NCI-H2171 (cell line): ENCODE data around the gene CLDN19.
"Not testable (repeated sequence)": the region's sequence is repeated elsewhere in the genome, so short reads cannot be mapped to it uniquely, and the experiment has no call there.

Source experiments
- DNase-seq: peaks from one replicate; lab custom pipeline; 2025; lab: John Stamatoyannopoulos, UW

CLDN19 gene

GRCh38 chr1:42737986-42738677 lies 1.9 kb downstream of the CLDN19 start:
- DNase-seq, result no peak

DNA sequence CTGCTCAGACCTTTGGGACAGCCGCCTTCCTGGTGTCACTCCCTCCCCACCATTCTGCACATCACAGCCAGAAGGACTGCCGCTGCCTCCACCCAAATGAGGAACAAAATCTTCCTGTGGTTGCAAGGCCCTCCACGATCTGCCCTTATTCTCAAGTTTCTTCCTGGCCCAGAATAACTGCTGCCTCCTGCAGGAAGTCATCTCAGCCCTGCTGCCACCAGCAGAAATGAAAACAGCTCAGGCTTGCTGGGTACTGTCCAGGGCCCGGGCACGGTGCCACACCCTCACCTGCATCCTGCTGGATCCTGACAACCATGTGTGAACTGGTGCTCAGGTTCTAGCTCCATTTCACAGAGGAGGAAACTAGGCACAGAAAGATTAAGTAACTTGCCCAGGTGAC lies 2.8 kb downstream of the CLDN19 start:
- no peak for DNase-seq

DNA sequence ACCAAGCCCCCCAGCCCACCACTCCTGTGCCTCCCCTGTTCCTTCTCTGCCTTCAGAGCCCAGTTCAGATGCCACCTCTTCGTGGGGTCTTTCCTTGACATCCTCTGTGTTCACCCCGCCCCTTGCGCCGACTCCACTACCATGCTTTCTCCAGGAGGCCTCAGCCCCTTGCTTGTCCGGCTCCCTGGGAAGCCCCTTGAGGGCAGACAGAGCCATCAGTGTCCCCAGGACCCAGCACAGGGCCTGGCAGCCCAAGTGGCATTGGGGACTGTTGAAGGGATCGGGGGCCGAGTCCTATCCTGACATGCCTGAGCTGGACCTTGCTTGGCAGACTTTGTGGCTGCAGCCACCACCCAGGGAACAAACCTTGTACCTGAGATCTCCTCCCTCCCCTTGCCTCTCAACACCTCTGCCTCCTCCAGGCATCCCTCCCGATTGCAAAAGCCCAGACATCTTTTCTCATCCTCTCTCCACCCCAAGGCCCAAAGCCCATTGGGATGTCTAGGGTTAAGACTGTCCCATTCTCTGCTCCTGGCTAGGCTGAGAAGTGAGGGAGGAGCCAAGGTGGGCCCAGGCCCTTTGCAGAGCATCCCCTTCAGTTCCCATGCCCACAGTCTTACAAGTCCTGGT lies 3.4 kb downstream of the CLDN19 start:
- DNase-seq, result no peak

GRCh38 chr1:42736152-42736551 lies 3.9 kb downstream of the CLDN19 start:
- DNase-seq, result peak; percentile 3

DNA sequence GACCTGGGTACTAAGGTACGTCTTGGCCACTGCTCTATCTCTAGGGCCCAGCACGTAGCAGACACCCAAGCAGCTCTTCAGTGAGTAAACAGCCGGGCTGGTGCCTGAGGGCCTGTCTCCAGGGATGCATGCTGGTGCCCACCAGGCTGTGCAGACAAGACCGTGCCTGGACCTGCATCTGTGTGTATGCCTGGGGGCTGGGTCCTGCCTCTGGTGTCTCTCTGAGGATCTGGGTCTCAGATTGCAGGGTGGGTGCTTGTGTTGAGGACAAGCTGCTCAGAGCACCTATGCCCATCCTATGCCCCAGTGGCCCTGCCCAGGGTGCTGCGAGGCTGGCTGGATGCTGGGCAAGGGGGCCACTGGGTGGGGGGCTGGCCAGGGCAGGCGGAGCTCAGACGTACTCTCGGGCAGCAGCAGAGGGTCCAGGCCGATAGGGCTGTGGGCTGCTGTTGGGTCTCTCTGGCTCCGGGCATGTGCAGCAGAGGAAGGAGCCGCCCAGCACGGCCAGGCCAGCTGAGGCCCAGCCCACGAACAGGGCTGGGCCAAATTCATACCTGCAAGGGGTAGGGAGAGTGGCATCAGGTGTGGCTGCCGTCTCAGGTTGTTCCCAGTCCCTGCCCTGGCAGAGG lies 4.4 kb downstream of the CLDN19 start:
- peak; percentile 85 for DNase-seq

DNA sequence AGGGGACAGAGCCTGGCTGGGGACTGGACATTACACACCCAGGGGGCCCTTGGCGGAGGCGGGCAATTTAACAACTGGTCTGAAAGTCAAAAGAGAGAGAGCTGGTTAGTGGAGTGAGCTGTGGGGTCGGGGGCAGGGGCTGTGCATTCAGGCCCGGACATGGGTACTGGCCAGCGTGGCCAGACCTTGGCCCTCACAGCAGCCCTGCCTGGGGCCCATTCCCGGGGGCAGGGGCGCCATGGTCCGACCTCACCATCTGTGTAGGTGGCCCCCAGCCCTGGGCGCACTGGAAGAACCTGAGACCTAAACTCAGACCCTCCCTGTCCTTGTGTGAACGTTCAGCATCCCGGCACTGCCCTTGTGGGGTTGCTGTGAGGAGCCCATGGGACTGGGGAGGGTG lies 5.0 kb downstream of the CLDN19 start:
- DNase-seq, result no peak

GRCh38 chr1:42734201-42735035 lies 5.6 kb downstream of the CLDN19 start:
- no peak for DNase-seq

DNA sequence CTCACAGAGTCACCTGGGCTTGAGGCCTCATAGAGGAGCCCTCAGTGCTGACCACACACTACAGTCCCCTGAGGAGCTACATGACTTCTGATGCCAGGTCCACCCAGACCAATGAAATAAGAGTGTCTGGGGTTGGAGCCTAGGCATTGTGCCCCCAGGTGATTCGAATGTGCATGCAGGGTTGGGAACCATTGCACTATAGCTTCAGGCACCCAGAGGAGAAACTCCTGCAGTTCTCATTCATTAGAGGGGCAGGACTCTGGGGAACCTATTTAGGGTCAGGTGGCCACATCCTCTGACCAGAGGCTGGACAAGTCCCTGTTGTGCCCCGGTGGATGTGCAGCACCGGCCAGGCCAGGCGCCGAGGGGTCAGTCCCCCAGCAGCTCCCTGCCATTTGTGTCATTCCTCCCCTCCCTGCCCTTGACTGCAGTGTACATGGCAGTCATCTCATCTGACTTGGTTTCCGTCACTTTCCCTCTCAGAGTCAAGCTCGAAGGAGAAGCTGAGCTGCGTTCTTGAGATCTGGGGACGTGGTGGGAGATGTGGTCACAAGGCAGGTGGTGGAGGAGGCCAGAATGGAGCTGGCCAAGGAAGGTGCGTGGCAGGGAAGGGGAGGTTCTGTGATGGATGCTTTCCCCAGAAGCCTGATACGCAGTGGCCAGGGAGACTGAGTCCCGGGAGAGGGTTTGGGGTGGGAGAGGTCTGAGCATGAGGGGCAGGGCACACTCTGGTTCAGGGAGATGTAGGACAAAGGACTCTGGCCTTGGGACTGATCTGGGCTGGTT lies 6.4 kb downstream of the CLDN19 start:
- DNase-seq, result no peak

DNA sequence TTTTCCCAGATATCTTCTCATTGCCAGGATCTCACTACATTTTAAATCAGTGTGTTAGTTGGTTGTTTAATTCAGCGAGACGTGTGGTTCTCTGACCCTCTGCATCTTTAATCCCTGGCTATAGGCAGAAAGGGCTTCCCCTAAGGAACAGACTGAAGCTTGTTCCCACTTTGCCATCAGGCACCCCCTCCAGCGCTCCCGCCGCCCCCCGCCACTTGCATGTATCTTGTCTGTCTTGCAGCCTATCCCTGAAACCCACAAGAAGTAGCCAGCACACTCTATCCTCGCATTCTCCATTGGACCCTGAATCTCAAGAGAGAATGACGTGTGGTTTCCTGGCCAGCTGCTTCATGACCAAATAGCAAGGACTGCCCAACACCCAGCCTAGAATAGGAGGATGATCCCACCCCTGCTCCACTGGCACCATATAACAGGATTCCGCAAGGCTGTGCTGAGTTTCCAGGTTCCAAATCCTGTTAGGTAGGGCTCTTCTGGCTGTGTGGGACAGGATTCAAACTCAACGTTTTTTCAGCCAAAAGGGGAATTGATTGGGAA lies 7.8 kb downstream of the CLDN19 start:
- no peak for DNase-seq

- no peak for DNase-seq
Observed at GRCh38 chr1:42731585-42731984, 8.5 kb downstream of the CLDN19 start.

DNA sequence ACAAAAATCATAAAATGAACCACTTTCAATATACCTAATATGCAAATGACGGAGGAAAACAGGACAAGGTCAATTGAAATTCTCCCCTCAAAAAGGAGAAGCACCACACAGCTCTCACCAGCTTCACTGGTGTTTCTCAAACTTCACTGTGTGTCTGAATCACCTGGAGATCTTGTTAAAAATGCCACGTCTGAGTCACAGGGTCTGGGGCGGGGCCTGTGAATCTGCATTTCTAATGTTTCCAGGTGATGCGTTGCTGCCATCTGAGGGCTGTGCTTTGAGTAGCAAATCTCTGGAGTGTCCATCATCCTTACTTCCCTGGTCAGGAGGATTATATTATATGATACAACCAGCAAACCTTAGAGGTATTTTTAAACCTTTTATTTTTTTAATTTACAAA lies 9.0 kb downstream of the CLDN19 start:
- no peak for DNase-seq

DNA sequence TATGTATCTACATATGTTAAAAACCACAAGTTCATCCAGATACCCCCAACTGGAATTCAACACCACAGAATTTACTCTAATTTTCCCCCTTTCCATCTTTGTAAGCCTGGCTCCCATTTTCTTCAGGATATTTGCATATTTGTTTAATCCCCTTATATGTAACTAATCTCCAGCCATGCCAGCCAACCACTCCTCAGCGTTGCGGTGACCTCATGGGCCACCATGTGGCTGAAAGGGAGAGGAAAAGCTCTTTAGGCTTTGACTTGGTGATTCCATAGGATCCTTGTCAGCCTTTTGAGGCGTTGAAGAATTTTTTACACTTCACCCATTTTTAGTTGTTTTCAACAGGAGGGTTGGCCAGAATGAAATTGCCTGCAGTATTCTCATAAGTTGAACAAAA lies 10.0 kb downstream of the CLDN19 start:
- DNase-seq, result no peak

GRCh38 chr1:42725820-42726219 lies 14.2 kb downstream of the CLDN19 start:
- DNase-seq, result not testable (repeated sequence)

DNA sequence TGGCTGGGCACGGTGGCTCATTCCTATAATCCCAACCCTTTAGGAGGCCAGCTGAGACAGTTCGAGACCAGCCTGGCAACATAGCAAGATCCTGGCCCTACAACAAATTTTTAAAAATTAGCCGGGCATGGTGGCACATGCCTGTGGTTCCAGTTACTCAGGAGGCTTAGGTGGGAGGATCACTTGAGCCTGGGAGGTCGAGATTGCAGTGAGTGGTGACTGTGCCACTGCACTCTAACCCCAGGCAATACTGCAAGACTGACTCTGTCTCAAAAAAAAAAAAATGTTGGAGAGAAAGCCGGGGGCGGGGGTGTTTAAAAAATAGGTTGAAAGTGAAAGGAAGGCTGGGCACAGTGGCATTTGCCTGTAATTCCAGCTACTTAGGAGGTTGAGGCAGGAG lies 16.5 kb downstream of the CLDN19 start:
- no peak for DNase-seq

- not testable (repeated sequence) for DNase-seq
Observed at GRCh38 chr1:42722403-42722802, 17.6 kb downstream of the CLDN19 start.

DNA sequence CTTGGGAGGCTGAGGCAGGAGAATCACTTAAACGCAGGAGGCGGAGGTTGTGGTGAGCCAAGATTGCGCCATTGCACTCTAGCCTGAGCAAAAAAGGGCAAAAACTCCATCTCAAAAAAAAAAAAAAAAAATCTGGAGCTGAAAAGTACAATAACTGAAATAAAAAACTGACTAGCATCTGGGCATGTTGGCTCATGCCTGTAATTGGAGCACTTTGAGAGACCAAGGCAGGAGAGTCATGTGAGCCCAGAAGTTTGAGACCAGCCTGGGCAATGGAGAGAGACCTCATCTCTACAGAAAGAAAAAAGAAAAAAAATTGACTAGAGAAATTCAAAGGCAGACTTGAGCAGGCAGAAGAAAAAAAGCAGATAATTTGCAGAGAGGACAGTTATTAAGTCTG lies 18.1 kb downstream of the CLDN19 start:
- DNase-seq, result peak; percentile 13

DNA sequence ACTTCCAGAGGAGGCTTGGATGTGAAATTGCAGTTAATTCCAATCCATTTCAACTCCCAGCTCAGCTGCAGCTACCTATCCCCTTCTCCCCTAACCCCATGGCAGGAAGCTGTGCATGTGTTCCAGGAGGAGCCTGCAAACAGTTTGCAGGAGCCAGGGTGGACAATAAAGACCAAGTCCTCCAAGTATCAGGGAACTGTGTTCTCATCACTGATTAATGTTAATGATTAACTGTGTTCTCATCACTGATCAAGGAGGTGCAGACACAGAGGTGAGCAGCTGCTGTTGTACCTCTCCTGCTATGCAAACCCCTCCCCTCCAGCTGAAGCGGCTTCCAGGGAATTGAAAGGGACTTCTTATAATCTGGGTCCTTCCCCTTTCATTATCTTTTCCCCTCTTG lies 19.2 kb downstream of the CLDN19 start:
- DNase-seq, result no peak

- DNase-seq, result not testable (repeated sequence)
Observed at GRCh38 chr1:42714441-42714840, 25.6 kb downstream of the CLDN19 start.

GRCh38 chr1:42713293-42713692 lies 26.7 kb downstream of the CLDN19 start:
- DNase-seq, result no peak

DNA sequence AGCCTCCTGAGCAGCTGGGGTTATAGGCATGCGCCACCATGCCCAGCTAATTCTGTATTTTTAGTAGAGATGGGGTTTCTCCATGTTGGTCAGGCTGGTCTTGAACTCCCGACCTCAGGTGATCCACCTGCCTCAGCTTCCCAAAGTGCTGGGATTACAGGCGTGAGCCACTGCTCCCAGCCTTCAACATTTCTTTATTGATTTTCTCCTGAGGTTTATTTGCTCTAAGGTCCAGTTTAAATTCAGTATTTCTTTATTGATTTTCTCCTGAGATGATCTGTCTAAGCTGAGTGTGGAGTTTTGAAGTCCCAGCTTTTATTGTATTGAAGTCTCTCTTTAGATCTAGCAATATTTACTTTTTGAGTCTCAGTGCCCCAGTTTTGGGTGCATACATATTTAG lies 27.2 kb downstream of the CLDN19 start:
- DNase-seq, result not testable (repeated sequence)

GRCh38 chr1:42703888-42704464 lies 36.1 kb downstream of the CLDN19 start:
- no peak for DNase-seq
